Gastrocnemius medialis (tissue), 4 donors: ENCODE results near the gene SF3B6. TPM values are rescaled to one million over a fixed set of nuclear protein-coding genes. Genes with fewer than 3 reads are reported as not detected.
A peak's percentile ranks its signal among the peaks of the same experiment; 100 is the strongest.

Experiments used
- ATAC-seq, 2 donors: fragments of 150-250 bp; one replicate each; pipeline ENCODE4 v1.9.1; 2016
- DNase-seq, 2 donors: peaks; one replicate each; pipeline ENCODE4 v3.0.0-alpha.2; 2019
- H3K27ac ChIP-seq, 4 donors: fragments of 200-600 bp; sonication (generic); 1 replicate in 1 of 4; 2 replicates in 3 of 4; pipeline ENCODE4 v1.5.1; 2016 to 2018; ENCODE audit warnings: mild to moderate bottlenecking in 2 of 4, moderate library complexity in 1 of 4
- H3K27me3 ChIP-seq, 3 donors: fragments of 200-600 bp; sonication (generic) in 2 of 3; 1 replicate in 1 of 3; 2 replicates in 2 of 3; pipeline versions ENCODE4 v1.5.1 to v1.6.0; 2016 to 2019; ENCODE audit warnings: mild to moderate bottlenecking in 1 of 3, moderate library complexity in 1 of 3
- H3K36me3 ChIP-seq, 2 donors: fragments of 200-600 bp; sonication (generic) in 1 of 2; one replicate each; pipeline ENCODE4 v1.5.1; 2017 to 2018
- H3K4me1 ChIP-seq, 2 donors: fragments of 200-600 bp; sonication (generic) in 1 of 2; one replicate each; pipeline ENCODE4 v1.5.1; 2016 to 2017; ENCODE audit warnings: mild to moderate bottlenecking in 2 of 2
- H3K4me3 ChIP-seq, 4 donors: fragments of 200-600 bp; sonication (generic) in 3 of 4; 1 replicate in 1 of 4; 2 replicates in 3 of 4; pipeline ENCODE4 v1.5.1; 2016 to 2019; ENCODE audit warnings: mild to moderate bottlenecking in 2 of 4
- H3K9me3 ChIP-seq, 3 donors: fragments of 200-600 bp; sonication (generic) in 2 of 3; 1 replicate in 1 of 3; 2 replicates in 2 of 3; pipeline ENCODE4 v1.5.1; 2016 to 2019
- CTCF ChIP-seq, 5 experiments: fragments of 450-650 bp in 3 of 5; fragments of 200-600 bp in 2 of 5; sonication (generic) in 2 of 5; IDR thresholded peaks in 4 of 5; conservative IDR thresholded peaks in 1 of 5; 1 replicate in 4 of 5; 2 replicates in 1 of 5; pipeline ENCODE4 v1.5.1; 2016 to 2019; ENCODE audit warnings: antibody characterized with exemption in 5 of 5, mild to moderate bottlenecking in 3 of 5, moderate library complexity in 3 of 5
- POLR2A ChIP-seq, 2 donors: fragments of 450-650 bp; IDR thresholded peaks; one replicate each; pipeline ENCODE4 v1.6.1; 2017; ENCODE audit warnings: antibody characterized with exemption in 2 of 2, mild to moderate bottlenecking in 2 of 2, moderate library complexity in 2 of 2
- in situ Hi-C, 4 donors: fragments of 200-750 bp; cut with MboI; loops; one replicate each; pipeline versions ENCODE4 v1.15.0 to v1.8.0; 2017; ENCODE audit warnings: low sequenced_read_pairs in 4 of 4
- intact Hi-C: fragments of 100-400 bp; cut with DNase I; formaldehyde crosslinking; loops from one replicate; pipeline ENCODE4 v1.15.1; 2023; ENCODE audit warnings: low total_unique reads
- total RNA-seq, 4 donors: library from RNA; depleted of rRNA; stranded (reverse); fragments of >200 nt; gene quantifications; one replicate each; pipeline versions ENCODE4 v1.1.0 to v1.2.3, GENCODE V29; 2016

SF3B6 gene
- total RNA-seq, 4 donors from 2014 or later = 55.2 to 88.1 (median 70.5) TPM

- intact Hi-C loops (no loop called here), in situ Hi-C loops (loop anchor here in 1 of 4 donors (10.0 to 25.0 kb wide), 2 partner anchors 75 to 112 kb away; partner anchors contain the start of genes ATAD2B, FAM228B, PFN4 and UBXN2A)
- ATAC-seq (no peak), DNase-seq (no peak)
- H3K27ac ChIP-seq = peak within 1 kb of the TSS; percentile 37 to 63 (median 46)
- peaks cover 8 to 21% (median 18%) of the 10 kb centered on the region in 3 donors for H3K27me3 ChIP-seq
- TF ChIP-seq POLR2A (IDR thresholded peaks at IDR 0.05) (peak in 1 of 2 donors; percentile 10), CTCF (IDR thresholded peaks at IDR 0.05 in 4 of 5, conservative IDR thresholded peaks at IDR 0.05 in 1 of 5) (no peak)
- H3K4me1 ChIP-seq = peaks cover 19 to 27% of the 10 kb centered on the region in 2 donors
- H3K9me3 ChIP-seq = no peaks in the 10 kb centered on the region
- H3K4me3 ChIP-seq = peak within 1 kb of the TSS; percentile 69 to 92 (median 77)
- no peaks in the 10 kb centered on the region for H3K36me3 ChIP-seq
Measured at GRCh38 chr2:24049485-24050021, 26.6 kb downstream of the SF3B6 start, which contains the start of gene FKBP1B. FKBP1B (plus strand) TSS chr2:24049741; CDS start chr2:24049850, 109 bp downstream.

GRCh38 chr2:24048769-24049484 is 27.2 kb downstream of the SF3B6 start:
- intact Hi-C loops = no loop called here
- in situ Hi-C loops = loop anchor here in 1 of 4 donors (10.0 to 25.0 kb wide), 2 partner anchors 76 to 112 kb away; partner anchors contain the start of genes ATAD2B, FAM228B, PFN4 and UBXN2A
- no peak for TF ChIP-seq CTCF (IDR thresholded peaks at IDR 0.05 in 4 of 5, conservative IDR thresholded peaks at IDR 0.05 in 1 of 5)
- TF ChIP-seq POLR2A (IDR thresholded peaks at IDR 0.05) = no peak
- ATAC-seq (no peak), DNase-seq (no peak)
- Histone ChIP-seq H3K4me1 (peaks cover 19 to 27% of the 10 kb centered on the region in 2 donors), H3K9me3 (no peaks in the 10 kb centered on the region), H3K27ac (no peak overlapping the region), H3K36me3 (no peaks in the 10 kb centered on the region), H3K27me3 (peaks cover 8 to 21% (median 18%) of the 10 kb centered on the region in 3 donors), H3K4me3 (peak overlapping the region; percentile 69 to 92 (median 77))

GRCh38 chr2:24047703-24048033 is 28.5 kb downstream of the SF3B6 start:
- in situ Hi-C loops = loop anchor here in 1 of 4 donors (10.0 to 25.0 kb wide), 2 partner anchors 77 to 110 kb away; partner anchors contain the start of genes ATAD2B, FAM228B, PFN4 and UBXN2A
- H3K27me3 ChIP-seq = peaks cover 8 to 21% (median 18%) of the 10 kb centered on the region in 3 donors
- H3K4me1 ChIP-seq = peaks cover 19 to 27% of the 10 kb centered on the region in 2 donors
- intact Hi-C loops = loop anchor here (1.0 to 2.0 kb wide), 4 partner anchors 29 to 121 kb away; partner anchors contain the start of genes ATAD2B, FAM228B, PFN4 and SF3B6
- no peak for DNase-seq
- no peak overlapping the region for H3K27ac ChIP-seq
- no peaks in the 10 kb centered on the region for H3K9me3 ChIP-seq
- H3K36me3 ChIP-seq = no peaks in the 10 kb centered on the region
- TF ChIP-seq POLR2A (IDR thresholded peaks at IDR 0.05) (no peak), CTCF (IDR thresholded peaks at IDR 0.05 in 4 of 5, conservative IDR thresholded peaks at IDR 0.05 in 1 of 5) (no peak)
- H3K4me3 ChIP-seq = peak overlapping the region; percentile 49 to 98 (median 90)
- peak in 1 of 2 donors; percentile 2 for ATAC-seq

GRCh38 chr2:24046930-24047702 is 29.0 kb downstream of the SF3B6 start, which contains the start of gene WDCP:
WDCP (minus strand) TSS chr2:24047391; CDS start chr2:24039494, 7,897 bp downstream.
- intact Hi-C loops (loop anchor here (1.0 to 2.0 kb wide), 4 partner anchors 29 to 120 kb away; partner anchors contain the start of genes ATAD2B, FAM228B, PFN4 and SF3B6), in situ Hi-C loops (loop anchor here in 1 of 4 donors (10.0 to 25.0 kb wide), 2 partner anchors 78 to 110 kb away; partner anchors contain the start of genes ATAD2B, FAM228B, PFN4 and UBXN2A)
- TF ChIP-seq CTCF (IDR thresholded peaks at IDR 0.05 in 4 of 5, conservative IDR thresholded peaks at IDR 0.05 in 1 of 5) (no peak), POLR2A (IDR thresholded peaks at IDR 0.05) (peak; percentile 47 to 80)
- H3K27ac ChIP-seq = peak within 1 kb of the TSS; percentile 79 to 85 (median 82)
- H3K27me3 ChIP-seq = peaks cover 8 to 21% (median 18%) of the 10 kb centered on the region in 3 donors
- H3K4me1 ChIP-seq = peaks cover 19 to 27% of the 10 kb centered on the region in 2 donors
- DNase-seq = peak; percentile 97
- ATAC-seq = peak; percentile 100
- no peaks in the 10 kb centered on the region for H3K9me3 ChIP-seq
- no peaks in the 10 kb centered on the region for H3K36me3 ChIP-seq
- peak within 1 kb of the TSS; percentile 68 to 98 (median 90) for H3K4me3 ChIP-seq
